ENCODE results near the gene HPCAL1. TPM values are rescaled to one million over a fixed set of nuclear protein-coding genes. Genes with fewer than 3 reads are reported as not detected.
A peak's percentile ranks its signal among the peaks of the same experiment; 100 is the strongest.

The HPCAL1 gene
- total and polyA plus RNA-seq, 2 experiments from 2014 or later: 13.4 to 25.5 TPM

GRCh38 chr2:10428924-10429323 is 126.2 kb downstream of the HPCAL1 start:
- Histone ChIP-seq H3K4me3 (no peak overlapping the region), H3K36me3 (no peaks in the 10 kb centered on the region), H3K27ac (no peak overlapping the region), H3K4me1 (ENCODE audit: low read depth) (no peaks in the 10 kb centered on the region), H3K9me3 (ENCODE audit: low read depth) (no peaks in the 10 kb centered on the region), H3K27me3 (peaks cover 21% of the 10 kb centered on the region)
- no peak for DNase-seq (ENCODE audit: low read depth in 1 of 2, low spot score in 1 of 2)
- TF ChIP-seq, protein P1, sequence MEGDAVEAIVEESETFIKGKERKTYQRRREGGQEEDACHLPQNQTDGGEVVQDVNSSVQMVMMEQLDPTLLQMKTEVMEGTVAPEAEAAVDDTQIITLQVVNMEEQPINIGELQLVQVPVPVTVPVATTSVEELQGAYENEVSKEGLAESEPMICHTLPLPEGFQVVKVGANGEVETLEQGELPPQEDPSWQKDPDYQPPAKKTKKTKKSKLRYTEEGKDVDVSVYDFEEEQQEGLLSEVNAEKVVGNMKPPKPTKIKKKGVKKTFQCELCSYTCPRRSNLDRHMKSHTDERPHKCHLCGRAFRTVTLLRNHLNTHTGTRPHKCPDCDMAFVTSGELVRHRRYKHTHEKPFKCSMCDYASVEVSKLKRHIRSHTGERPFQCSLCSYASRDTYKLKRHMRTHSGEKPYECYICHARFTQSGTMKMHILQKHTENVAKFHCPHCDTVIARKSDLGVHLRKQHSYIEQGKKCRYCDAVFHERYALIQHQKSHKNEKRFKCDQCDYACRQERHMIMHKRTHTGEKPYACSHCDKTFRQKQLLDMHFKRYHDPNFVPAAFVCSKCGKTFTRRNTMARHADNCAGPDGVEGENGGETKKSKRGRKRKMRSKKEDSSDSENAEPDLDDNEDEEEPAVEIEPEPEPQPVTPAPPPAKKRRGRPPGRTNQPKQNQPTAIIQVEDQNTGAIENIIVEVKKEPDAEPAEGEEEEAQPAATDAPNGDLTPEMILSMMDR (IDR thresholded peaks at IDR 0.05; ENCODE audit: low read depth, low read length): no peak

DNA sequence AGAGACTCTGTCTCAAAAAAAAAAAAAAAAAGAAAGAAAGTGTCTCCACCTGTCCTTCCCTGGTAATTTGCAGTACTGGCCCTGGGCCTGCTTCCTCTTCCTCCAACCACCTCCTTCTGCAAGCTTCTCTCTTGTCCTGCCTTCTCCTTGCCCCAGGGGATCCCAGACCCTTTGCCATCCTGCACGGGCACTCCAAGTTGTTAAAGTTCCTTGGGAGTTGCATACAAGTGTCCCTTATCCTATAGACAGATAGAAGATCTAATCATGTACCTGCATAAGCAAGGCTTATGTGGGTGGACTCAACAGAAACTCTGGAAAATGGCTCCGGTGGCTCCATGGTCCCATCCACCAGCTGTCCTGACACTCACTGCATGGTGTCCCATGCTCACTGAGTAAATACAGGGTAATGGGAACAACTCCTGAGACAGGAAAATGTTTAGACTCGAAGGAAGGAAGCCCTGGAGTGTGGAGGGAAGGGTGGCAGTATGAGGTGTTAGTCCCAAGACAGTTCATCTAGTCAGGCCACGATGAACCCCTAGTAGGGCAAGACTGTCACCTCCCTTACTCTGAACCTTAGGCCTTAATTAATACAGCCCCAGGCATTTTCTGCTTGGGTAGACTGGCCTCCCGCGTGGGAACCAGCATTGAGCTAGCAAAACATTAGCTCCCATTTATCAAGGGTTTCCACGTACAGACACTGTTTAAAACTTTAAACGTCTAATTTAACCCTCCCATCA is 128.3 kb downstream of the HPCAL1 start:
- H3K27me3 ChIP-seq: peaks cover 21% of the 10 kb centered on the region
- no peaks in the 10 kb centered on the region for H3K9me3 ChIP-seq (ENCODE audit: low read depth)
- TF ChIP-seq, protein P1 (IDR thresholded peaks at IDR 0.05; ENCODE audit: low read depth, low read length): no peak
- H3K4me3 ChIP-seq: no peak overlapping the region
- H3K4me1 ChIP-seq (ENCODE audit: low read depth): peaks cover 11% of the 10 kb centered on the region
- DNase-seq (ENCODE audit: low read depth in 1 of 2, low spot score in 1 of 2): no peak
- no peak overlapping the region for H3K27ac ChIP-seq
- no peaks in the 10 kb centered on the region for H3K36me3 ChIP-seq

DNA sequence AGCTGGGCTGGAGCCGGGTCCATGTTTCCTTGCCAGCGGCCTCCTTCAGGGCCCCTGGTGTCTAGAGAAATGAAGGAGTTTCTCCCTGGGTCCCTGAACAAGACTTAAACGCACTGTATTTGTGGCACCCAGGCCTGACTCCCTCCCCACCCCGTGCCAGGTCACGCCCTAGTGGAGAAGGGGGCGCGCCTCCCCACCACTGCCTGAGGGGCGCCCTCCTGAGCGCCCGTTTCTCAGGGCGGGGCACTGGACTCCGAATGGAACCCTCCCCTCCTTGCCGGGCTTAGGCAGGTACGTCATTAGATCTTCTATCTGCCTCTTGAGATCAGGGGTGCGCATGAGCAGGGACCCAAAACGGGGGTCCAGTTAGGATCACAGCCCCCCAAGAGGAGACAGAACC is 129.1 kb downstream of the HPCAL1 start:
- Histone ChIP-seq H3K27me3 (peaks cover 21% of the 10 kb centered on the region), H3K36me3 (no peaks in the 10 kb centered on the region), H3K9me3 (ENCODE audit: low read depth) (no peaks in the 10 kb centered on the region), H3K27ac (no peak overlapping the region), H3K4me1 (ENCODE audit: low read depth) (peaks cover 11% of the 10 kb centered on the region), H3K4me3 (no peak overlapping the region)
- TF ChIP-seq, protein P1 (IDR thresholded peaks at IDR 0.05; ENCODE audit: low read depth, low read length): no peak
- DNase-seq (ENCODE audit: low read depth in 1 of 2, low spot score in 1 of 2): no peak

GRCh38 chr2:10432311-10433181 is 129.8 kb downstream of the HPCAL1 start:
- H3K27ac ChIP-seq: no peak overlapping the region
- no peaks in the 10 kb centered on the region for H3K9me3 ChIP-seq (ENCODE audit: low read depth)
- H3K4me1 ChIP-seq (ENCODE audit: low read depth): peaks cover 11% of the 10 kb centered on the region
- peak in 1 of 2 donors; percentile 29 for DNase-seq (ENCODE audit: low read depth in 1 of 2, low spot score in 1 of 2)
- no peaks in the 10 kb centered on the region for H3K36me3 ChIP-seq
- H3K4me3 ChIP-seq: peak overlapping the region; percentile 18
- peaks cover 21% of the 10 kb centered on the region for H3K27me3 ChIP-seq
- TF ChIP-seq, protein P1 (IDR thresholded peaks at IDR 0.05; ENCODE audit: low read depth, low read length): no peak

DNA sequence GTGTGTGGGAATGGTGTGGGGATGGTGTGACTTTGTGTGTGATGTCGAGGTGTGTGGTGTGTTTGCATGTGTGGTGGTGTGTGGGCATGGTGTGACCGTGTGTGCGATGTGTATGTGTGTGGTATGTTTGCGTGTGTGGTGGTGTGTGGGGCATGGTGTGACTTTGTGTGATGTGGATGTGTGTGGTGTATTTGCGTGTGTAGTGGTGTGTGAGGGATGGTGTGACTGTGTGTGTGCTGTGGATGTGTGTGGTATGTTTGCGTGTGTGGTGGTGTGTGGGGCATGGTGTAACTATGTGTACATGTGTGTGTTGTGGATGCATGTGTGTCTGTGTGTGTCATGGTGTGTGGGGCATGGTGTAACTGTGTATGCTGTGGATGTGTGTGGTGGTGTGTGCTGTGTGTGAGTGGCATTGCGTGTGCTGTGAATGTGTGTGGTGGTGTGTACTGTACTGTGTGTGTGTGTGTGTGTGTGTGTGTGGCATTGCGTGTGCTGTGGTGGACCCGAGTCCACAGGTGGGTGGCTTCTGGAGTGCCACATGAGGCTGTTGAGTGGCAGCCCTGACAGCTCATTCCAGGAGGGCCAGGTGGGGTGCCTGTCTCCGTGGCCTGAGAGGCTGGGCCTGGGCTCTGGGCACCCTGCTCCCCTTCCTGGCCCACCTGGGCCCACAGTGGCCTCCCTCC is 130.7 kb downstream of the HPCAL1 start:
- TF ChIP-seq, protein P1 (IDR thresholded peaks at IDR 0.05; ENCODE audit: low read depth, low read length): no peak
- DNase-seq (ENCODE audit: low read depth in 1 of 2, low spot score in 1 of 2): no peak
- Histone ChIP-seq H3K9me3 (ENCODE audit: low read depth) (no peaks in the 10 kb centered on the region), H3K27me3 (peaks cover 21% of the 10 kb centered on the region), H3K4me3 (no peak overlapping the region), H3K4me1 (ENCODE audit: low read depth) (peaks cover 11% of the 10 kb centered on the region), H3K27ac (no peak overlapping the region), H3K36me3 (no peaks in the 10 kb centered on the region)
